Esophagus squamous epithelium (tissue), 4 donors: Measurements from ENCODE around the gene SLC4A9.

Experiments used
- CTCF ChIP-seq, 6 experiments: fragments of 450-650 bp in 4 of 6; fragments of 200-600 bp in 2 of 6; sonication (generic) in 2 of 6; IDR thresholded peaks; one replicate each; pipeline ENCODE4 v1.5.1; 2016 to 2019; ENCODE audit warnings: antibody characterized with exemption in 6 of 6, mild to moderate bottlenecking in 4 of 6, moderate library complexity in 4 of 6
- POLR2A ChIP-seq, 4 donors: fragments of 450-650 bp; IDR thresholded peaks; one replicate each; pipeline ENCODE4 v1.6.1; 2017; ENCODE audit warnings: antibody characterized with exemption in 4 of 4, mild to moderate bottlenecking in 4 of 4, moderate library complexity in 3 of 4

DNA sequence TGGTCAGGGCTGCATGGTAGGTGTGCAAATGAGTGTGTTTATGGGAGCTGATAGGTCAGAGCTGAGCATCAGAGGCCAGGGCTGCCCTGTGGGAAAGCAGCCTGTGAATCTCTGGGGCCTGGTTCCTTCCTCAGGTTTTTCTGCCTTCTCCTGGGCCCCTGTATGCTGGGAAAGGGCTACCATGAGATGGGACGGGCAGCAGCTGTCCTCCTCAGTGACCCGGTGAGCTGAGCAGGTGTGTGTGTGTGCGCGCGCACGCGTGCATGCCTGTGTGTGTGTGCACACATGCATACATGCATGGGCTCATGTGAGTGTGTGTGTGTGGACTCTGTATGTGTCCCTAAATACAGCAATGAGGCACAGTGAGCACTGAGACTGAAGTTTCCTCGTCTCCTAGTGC is 2.3 kb downstream of the SLC4A9 start:
- TF ChIP-seq CTCF (IDR thresholded peaks at IDR 0.05) (no peak), POLR2A (IDR thresholded peaks at IDR 0.05) (no peak)
